Tibial nerve (tissue), 4 donors: Measurements from ENCODE around the gene LAGE3. TPM values are rescaled to one million over a fixed set of nuclear protein-coding genes. Genes with fewer than 3 reads are reported as not detected.
A peak's percentile ranks its signal among the peaks of the same experiment; 100 is the strongest.

ENCODE experiments used
- DNase-seq, 2 donors: peaks; one replicate each; pipeline ENCODE4 v3.0.0-alpha.2; 2019; ENCODE audit warnings: low spot score in 2 of 2
- H3K27ac ChIP-seq, 4 donors: fragments of 200-600 bp; sonication (generic) in 3 of 4; one replicate each; pipeline ENCODE4 v1.5.1; 2017 to 2019; ENCODE audit warnings: mild to moderate bottlenecking in 1 of 4
- H3K27me3 ChIP-seq, 2 donors: fragments of 200-600 bp; sonication (generic) in 1 of 2; one replicate each; pipeline versions ENCODE4 v1.5.1 to v1.6.0; 2017 to 2019
- H3K36me3 ChIP-seq, 3 donors: fragments of 200-600 bp; sonication (generic); one replicate each; pipeline ENCODE4 v1.5.1; 2018 to 2019
- H3K4me1 ChIP-seq, 4 donors: fragments of 200-600 bp; sonication (generic) in 3 of 4; one replicate each; pipeline ENCODE4 v1.5.1; 2017 to 2019
- H3K4me3 ChIP-seq, 4 donors: fragments of 200-600 bp; sonication (generic) in 3 of 4; one replicate each; pipeline ENCODE4 v1.5.1; 2017 to 2019; ENCODE audit warnings: mild to moderate bottlenecking in 1 of 4, moderate library complexity in 1 of 4
- H3K9me3 ChIP-seq, 4 donors: fragments of 200-600 bp; sonication (generic) in 3 of 4; one replicate each; pipeline ENCODE4 v1.5.1; 2017 to 2019
- EP300 ChIP-seq, 2 donors: sonication (generic); formaldehyde crosslinking; IDR thresholded peaks; one replicate each; pipeline ENCODE4 v1.6.1; 2017; ENCODE audit warnings: antibody characterized with exemption in 2 of 2, mild to moderate bottlenecking in 1 of 2
- POLR2A ChIP-seq, 2 donors: fragments of 450-650 bp; IDR thresholded peaks; one replicate each; pipeline ENCODE4 v1.6.1; 2017; ENCODE audit warnings: antibody characterized with exemption in 2 of 2, mild to moderate bottlenecking in 2 of 2, moderate library complexity in 2 of 2
- WGBS, 2 donors: methylation state at CpG; one replicate each; pipeline ENCODE4 v1.1.5; 2018; 5-methylcytosine and 5-hydroxymethylcytosine counted together
- total RNA-seq, 4 donors: library from RNA; depleted of rRNA; stranded (reverse); fragments of >200 nt; gene quantifications; one replicate each; pipeline ENCODE4 v1.1.0, GENCODE V29; 2016
- TF ChIP-seq, protein P1 (sequence below), 5 experiments: fragments of 200-600 bp in 3 of 5; fragments of 450-650 bp in 2 of 5; sonication (generic) in 3 of 5; IDR thresholded peaks; one replicate each; pipeline ENCODE4 v1.5.1; 2016 to 2019; ENCODE audit warnings: antibody characterized with exemption in 5 of 5, mild to moderate bottlenecking in 3 of 5, moderate library complexity in 2 of 5

Gene LAGE3
- total RNA-seq, 4 donors from 2014 or later, result 18.8 to 46.5 (median 35.0) TPM

DNA sequence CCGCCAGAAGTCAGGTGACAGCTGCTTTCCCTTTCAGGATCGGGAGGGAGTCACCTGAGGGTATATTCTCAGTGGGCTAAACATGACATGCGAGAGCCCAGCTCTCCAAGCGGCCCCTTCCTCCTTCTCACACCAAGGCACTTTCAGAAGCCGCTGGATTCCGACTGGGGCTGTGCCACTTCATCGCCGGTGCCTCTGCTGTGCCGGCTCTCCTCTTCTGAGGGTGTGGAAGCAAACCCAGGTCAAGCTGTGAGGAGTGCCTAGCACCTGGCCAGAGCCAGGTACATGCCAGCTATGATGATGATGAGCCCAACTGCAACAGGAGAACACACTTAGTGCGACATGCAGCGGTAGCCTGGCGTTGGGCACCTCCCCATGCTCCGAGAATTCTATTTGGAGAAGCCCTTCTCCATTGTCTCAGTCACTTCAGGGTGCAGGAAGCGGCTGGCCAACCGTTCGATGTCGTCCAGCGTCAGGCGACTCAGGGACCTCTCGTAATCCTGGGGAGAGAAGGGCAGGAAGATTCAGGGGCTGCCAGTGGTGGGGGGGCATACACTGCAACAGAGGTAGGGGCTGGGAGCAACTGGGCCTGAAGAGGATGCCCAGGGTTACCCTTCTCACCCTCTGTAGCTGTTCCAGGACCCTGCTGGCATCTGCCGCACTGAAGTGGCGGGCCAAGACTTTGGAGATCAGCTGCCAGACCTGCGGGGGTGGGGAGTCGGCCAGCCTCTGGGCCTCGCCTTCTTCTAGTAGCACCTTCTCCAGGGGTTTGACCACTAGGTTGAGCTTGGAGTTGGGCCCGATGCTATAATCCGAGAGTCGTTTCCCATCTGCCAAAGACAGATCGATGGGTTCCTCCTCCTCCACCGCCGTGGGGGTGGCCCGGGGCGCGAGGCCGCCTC, 6.3 kb upstream of the LAGE3 start:
- Histone ChIP-seq H3K27me3 (no peaks in the 10 kb centered on the region), H3K4me3 (peak overlapping the region; percentile 46 to 76 (median 58)), H3K9me3 (no peaks in the 10 kb centered on the region), H3K4me1 (peaks cover 0 to 40% (median 8%) of the 10 kb centered on the region in 4 donors), H3K27ac (peak overlapping the region; percentile 67 to 90 (median 76)), H3K36me3 (peaks cover 0 to 26% (median 0%) of the 10 kb centered on the region in 3 donors)
- no peak for DNase-seq
- 28 to 68% methylated on average over 7 to 35 of the region's 35 CpGs for WGBS, 2 donors
- no peak for TF ChIP-seq POLR2A (IDR thresholded peaks at IDR 0.05)
- TF ChIP-seq, protein P1, sequence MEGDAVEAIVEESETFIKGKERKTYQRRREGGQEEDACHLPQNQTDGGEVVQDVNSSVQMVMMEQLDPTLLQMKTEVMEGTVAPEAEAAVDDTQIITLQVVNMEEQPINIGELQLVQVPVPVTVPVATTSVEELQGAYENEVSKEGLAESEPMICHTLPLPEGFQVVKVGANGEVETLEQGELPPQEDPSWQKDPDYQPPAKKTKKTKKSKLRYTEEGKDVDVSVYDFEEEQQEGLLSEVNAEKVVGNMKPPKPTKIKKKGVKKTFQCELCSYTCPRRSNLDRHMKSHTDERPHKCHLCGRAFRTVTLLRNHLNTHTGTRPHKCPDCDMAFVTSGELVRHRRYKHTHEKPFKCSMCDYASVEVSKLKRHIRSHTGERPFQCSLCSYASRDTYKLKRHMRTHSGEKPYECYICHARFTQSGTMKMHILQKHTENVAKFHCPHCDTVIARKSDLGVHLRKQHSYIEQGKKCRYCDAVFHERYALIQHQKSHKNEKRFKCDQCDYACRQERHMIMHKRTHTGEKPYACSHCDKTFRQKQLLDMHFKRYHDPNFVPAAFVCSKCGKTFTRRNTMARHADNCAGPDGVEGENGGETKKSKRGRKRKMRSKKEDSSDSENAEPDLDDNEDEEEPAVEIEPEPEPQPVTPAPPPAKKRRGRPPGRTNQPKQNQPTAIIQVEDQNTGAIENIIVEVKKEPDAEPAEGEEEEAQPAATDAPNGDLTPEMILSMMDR (IDR thresholded peaks at IDR 0.05), result no peak
- TF ChIP-seq EP300 (IDR thresholded peaks at IDR 0.05), result no peak

DNA sequence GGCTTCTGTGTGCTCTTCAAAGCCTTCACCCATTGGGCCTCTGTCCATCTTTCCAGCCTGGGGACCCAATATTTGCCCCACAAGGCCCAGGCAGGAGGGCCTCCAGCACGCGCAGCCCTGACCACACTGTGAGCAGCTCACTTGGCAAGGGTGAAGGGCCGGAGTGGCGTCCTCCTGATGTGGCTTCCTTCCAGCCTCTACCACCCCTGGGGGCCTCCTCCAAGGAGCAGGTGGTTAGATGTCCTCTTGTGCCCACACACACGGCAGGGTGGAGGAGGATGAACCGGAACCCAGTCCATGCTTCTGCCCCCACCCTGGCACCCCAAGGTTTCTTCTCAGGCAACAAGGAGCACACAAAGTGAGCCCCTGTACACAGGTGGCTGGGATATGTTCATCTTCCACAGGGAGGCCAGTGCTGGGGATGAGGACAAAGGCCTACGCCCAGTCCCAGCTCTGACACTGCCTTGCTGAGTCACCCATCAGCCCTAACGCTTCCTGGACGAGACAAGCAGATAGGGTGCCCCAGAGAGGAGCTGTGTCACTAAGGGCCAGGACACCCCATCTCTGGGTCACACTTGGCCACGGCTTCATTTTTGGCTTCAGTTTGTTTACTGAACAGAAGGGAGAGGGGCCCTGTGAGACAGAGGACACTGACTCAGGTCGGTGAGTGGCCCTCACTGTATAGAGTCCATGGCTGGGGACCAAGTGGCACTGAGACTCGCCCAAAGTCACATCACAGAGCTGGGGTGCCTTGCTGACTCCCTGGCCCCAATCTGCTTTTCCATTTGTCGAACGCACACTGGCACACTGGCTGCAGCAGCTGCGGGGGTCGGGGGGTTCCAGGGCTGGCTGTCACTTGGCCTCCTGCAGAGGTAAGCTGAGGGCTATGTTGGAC, 5.4 kb upstream of the LAGE3 start:
- H3K27me3 ChIP-seq, result no peaks in the 10 kb centered on the region
- WGBS, 2 donors, result 82 to 83% methylated on average over 4 to 16 of the region's 16 CpGs
- TF ChIP-seq, protein P1 (IDR thresholded peaks at IDR 0.05), result no peak
- TF ChIP-seq EP300 (IDR thresholded peaks at IDR 0.05) (no peak), POLR2A (IDR thresholded peaks at IDR 0.05) (no peak)
- peaks cover 0 to 26% (median 0%) of the 10 kb centered on the region in 3 donors for H3K36me3 ChIP-seq
- DNase-seq, result no peak
- peaks cover 0 to 40% (median 8%) of the 10 kb centered on the region in 4 donors for H3K4me1 ChIP-seq
- no peaks in the 10 kb centered on the region for H3K9me3 ChIP-seq
- H3K27ac ChIP-seq, result peak overlapping the region in 2 of 4 donors; percentile 20 to 67
- no peak overlapping the region for H3K4me3 ChIP-seq

DNA sequence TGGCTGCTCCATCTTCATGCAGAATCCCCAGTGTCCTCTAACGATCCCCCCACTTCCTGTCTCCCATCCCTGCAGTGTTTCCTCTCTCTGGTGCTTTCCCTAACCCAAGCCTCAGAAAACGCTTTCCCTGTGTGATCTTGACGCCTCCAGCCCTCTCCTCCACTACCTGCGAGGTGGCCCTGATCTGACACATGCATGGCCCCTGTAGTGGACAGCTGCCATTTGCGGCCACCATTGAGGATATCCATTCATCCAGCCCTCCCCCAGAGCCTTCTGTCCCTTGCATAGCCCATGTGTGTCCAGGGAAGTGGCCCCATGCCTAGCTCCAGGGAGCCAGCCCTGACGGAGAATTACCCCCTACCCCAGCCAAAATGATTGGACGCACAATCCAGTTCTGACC, 4.2 kb upstream of the LAGE3 start:
- H3K4me3 ChIP-seq, result no peak overlapping the region
- H3K36me3 ChIP-seq, result peaks cover 0 to 22% (median 0%) of the 10 kb centered on the region in 3 donors
- H3K4me1 ChIP-seq, result peaks cover 0 to 31% (median 8%) of the 10 kb centered on the region in 4 donors
- no peak for DNase-seq
- TF ChIP-seq POLR2A (IDR thresholded peaks at IDR 0.05), result no peak
- no peak for TF ChIP-seq EP300 (IDR thresholded peaks at IDR 0.05)
- TF ChIP-seq, protein P1 (IDR thresholded peaks at IDR 0.05), result no peak
- no peaks in the 10 kb centered on the region for H3K27me3 ChIP-seq
- no peak overlapping the region for H3K27ac ChIP-seq
- WGBS, 2 donors, result 75 to 78% methylated on average over 6 to 7 of the region's 7 CpGs
- H3K9me3 ChIP-seq, result no peaks in the 10 kb centered on the region

DNA sequence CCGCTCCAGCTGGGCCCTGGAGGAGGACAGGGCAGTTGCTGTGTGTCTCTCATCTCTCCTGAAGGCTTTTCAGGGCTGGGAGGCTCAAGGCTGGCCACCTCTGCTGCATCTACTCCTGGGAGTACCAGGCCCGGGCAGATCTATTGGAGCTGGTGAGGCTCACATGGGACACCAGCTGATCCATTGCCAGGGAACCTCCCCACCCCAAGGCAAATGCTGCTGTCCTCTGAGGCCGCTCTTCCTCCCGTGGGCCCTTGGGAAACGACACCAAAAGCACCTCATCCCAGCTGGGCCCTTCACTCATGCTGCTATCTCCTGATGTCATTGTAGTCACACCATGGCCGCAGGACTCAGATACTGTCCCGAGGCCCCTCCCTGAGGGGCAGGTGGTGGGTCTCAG, 3.7 kb upstream of the LAGE3 start:
- H3K36me3 ChIP-seq, result peaks cover 0 to 17% (median 0%) of the 10 kb centered on the region in 3 donors
- H3K27ac ChIP-seq, result no peak overlapping the region
- H3K4me1 ChIP-seq, result peaks cover 0 to 34% (median 8%) of the 10 kb centered on the region in 4 donors
- DNase-seq, result no peak
- 60 to 82% methylated on average over 1 to 7 of the region's 7 CpGs for WGBS, 2 donors
- H3K9me3 ChIP-seq, result no peaks in the 10 kb centered on the region
- no peak overlapping the region for H3K4me3 ChIP-seq
- no peaks in the 10 kb centered on the region for H3K27me3 ChIP-seq
- TF ChIP-seq EP300 (IDR thresholded peaks at IDR 0.05) (no peak), POLR2A (IDR thresholded peaks at IDR 0.05) (no peak)
- TF ChIP-seq, protein P1 (IDR thresholded peaks at IDR 0.05), result no peak
